HG02642 (cell line): ENCODE results near the gene RNF208.
A peak's percentile ranks its signal among the peaks of the same experiment; 100 is the strongest.

Source experiments
- ATAC-seq: cut with Tn5 transposase; IDR thresholded peaks from one replicate; pipeline ENCODE4 v1.9.1; 2021; ENCODE audit warnings: mild to moderate bottlenecking; ENCODE audit not compliant: unreplicated experiment, poor library complexity

The RNF208 gene

GRCh38 chr9:137215196-137215986 lies 6.6 kb downstream of the RNF208 start:
- ATAC-seq = no peak

- ATAC-seq = no peak
Observed at GRCh38 chr9:137214620-137215019, 7.4 kb downstream of the RNF208 start.

GRCh38 chr9:137213160-137214060 lies 8.6 kb downstream of the RNF208 start:
- ATAC-seq = no peak

- no peak for ATAC-seq
Observed at GRCh38 chr9:137212520-137212919, 9.5 kb downstream of the RNF208 start.

- no peak for ATAC-seq
Observed at GRCh38 chr9:137211532-137211931, 10.5 kb downstream of the RNF208 start.

- no peak for ATAC-seq
Observed at GRCh38 chr9:137206602-137207001, 15.4 kb downstream of the RNF208 start.

- peak; percentile 52 for ATAC-seq
Observed at GRCh38 chr9:137205126-137206069, 16.6 kb downstream of the RNF208 start, which contains the start of the genes NDOR1 and TMEM203. TSS of gene NDOR1 (plus strand) at chr9:137205700. CDS start at chr9:137205778, 78 bp downstream. TSS of gene TMEM203 (minus strand) at chr9:137205648. CDS start at chr9:137205414, 234 bp downstream.

GRCh38 chr9:137204731-137205125 lies 17.3 kb downstream of the RNF208 start:
- ATAC-seq = no peak

- no peak for ATAC-seq
Observed at GRCh38 chr9:137202966-137203365, 19.1 kb downstream of the RNF208 start.

- no peak for ATAC-seq
Observed at GRCh38 chr9:137201205-137201868, 20.7 kb downstream of the RNF208 start.

GRCh38 chr9:137200311-137201204 lies 21.5 kb downstream of the RNF208 start, which contains the start of gene TPRN:
TSS of gene TPRN (minus strand) at chr9:137200741. CDS start at chr9:137200711, 30 bp downstream.
- ATAC-seq = peak; percentile 90

- ATAC-seq = no peak
Observed at GRCh38 chr9:137199411-137200121, 22.5 kb downstream of the RNF208 start.

- no peak for ATAC-seq
Observed at GRCh38 chr9:137198902-137199283, 23.1 kb downstream of the RNF208 start.

- ATAC-seq = no peak
Observed at GRCh38 chr9:137198051-137198901, 23.8 kb downstream of the RNF208 start.

GRCh38 chr9:137195525-137196220 lies 26.4 kb downstream of the RNF208 start:
- ATAC-seq = no peak

GRCh38 chr9:137194909-137195308 lies 27.1 kb downstream of the RNF208 start:
- no peak for ATAC-seq
